Measurements from ENCODE around the gene ZNF597.

DNA sequence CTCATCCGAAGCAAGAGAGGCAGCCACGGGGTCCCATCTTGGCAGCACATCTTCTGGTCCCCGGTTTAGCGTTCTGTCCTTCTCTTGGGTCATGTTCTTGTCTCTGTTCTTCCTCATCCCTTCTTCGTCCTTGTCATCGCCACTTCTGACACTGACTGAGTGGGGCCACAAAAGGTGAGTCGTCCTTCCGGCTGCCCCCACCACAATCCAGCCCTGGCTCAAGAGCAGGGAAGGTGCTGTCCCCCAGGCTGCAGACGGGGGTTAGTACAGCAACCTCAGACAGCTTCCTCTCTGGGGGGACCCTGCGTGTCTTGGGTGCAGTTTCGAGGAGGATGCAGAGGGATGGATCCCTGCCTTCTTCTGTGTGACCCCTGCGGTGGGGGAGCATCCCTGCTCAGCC lies 22.0 kb upstream of the ZNF597 start:
- TF ChIP-seq, protein P1, sequence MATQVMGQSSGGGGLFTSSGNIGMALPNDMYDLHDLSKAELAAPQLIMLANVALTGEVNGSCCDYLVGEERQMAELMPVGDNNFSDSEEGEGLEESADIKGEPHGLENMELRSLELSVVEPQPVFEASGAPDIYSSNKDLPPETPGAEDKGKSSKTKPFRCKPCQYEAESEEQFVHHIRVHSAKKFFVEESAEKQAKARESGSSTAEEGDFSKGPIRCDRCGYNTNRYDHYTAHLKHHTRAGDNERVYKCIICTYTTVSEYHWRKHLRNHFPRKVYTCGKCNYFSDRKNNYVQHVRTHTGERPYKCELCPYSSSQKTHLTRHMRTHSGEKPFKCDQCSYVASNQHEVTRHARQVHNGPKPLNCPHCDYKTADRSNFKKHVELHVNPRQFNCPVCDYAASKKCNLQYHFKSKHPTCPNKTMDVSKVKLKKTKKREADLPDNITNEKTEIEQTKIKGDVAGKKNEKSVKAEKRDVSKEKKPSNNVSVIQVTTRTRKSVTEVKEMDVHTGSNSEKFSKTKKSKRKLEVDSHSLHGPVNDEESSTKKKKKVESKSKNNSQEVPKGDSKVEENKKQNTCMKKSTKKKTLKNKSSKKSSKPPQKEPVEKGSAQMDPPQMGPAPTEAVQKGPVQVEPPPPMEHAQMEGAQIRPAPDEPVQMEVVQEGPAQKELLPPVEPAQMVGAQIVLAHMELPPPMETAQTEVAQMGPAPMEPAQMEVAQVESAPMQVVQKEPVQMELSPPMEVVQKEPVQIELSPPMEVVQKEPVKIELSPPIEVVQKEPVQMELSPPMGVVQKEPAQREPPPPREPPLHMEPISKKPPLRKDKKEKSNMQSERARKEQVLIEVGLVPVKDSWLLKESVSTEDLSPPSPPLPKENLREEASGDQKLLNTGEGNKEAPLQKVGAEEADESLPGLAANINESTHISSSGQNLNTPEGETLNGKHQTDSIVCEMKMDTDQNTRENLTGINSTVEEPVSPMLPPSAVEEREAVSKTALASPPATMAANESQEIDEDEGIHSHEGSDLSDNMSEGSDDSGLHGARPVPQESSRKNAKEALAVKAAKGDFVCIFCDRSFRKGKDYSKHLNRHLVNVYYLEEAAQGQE (IDR thresholded peaks at IDR 0.05; ENCODE audit: low read depth), result no peak
- TF ChIP-seq, protein P2, sequence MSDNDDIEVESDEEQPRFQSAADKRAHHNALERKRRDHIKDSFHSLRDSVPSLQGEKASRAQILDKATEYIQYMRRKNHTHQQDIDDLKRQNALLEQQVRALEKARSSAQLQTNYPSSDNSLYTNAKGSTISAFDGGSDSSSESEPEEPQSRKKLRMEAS (IDR thresholded peaks at IDR 0.05), result no peak
- TF ChIP-seq FOSL1 (IDR thresholded peaks at IDR 0.05; ENCODE audit: low read depth) (no peak), SRF (IDR thresholded peaks at IDR 0.05; ENCODE audit: low read depth) (no peak), EZH2 (IDR thresholded peaks at IDR 0.05) (no peak), POLR2A (IDR thresholded peaks at IDR 0.05; ENCODE audit: borderline replicate concordance, extremely low read depth, insufficient read depth, insufficient read length) (no peak), POLR2AphosphoS5 (IDR thresholded peaks at IDR 0.05; ENCODE audit: low read depth, low read length) (no peak), CEBPB (IDR thresholded peaks at IDR 0.05; ENCODE audit: low read depth) (no peak), EZH2phosphoT487 (IDR thresholded peaks at IDR 0.05; ENCODE audit: borderline replicate concordance) (no peak)
- TF ChIP-seq, protein P3, sequence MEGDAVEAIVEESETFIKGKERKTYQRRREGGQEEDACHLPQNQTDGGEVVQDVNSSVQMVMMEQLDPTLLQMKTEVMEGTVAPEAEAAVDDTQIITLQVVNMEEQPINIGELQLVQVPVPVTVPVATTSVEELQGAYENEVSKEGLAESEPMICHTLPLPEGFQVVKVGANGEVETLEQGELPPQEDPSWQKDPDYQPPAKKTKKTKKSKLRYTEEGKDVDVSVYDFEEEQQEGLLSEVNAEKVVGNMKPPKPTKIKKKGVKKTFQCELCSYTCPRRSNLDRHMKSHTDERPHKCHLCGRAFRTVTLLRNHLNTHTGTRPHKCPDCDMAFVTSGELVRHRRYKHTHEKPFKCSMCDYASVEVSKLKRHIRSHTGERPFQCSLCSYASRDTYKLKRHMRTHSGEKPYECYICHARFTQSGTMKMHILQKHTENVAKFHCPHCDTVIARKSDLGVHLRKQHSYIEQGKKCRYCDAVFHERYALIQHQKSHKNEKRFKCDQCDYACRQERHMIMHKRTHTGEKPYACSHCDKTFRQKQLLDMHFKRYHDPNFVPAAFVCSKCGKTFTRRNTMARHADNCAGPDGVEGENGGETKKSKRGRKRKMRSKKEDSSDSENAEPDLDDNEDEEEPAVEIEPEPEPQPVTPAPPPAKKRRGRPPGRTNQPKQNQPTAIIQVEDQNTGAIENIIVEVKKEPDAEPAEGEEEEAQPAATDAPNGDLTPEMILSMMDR (IDR thresholded peaks at IDR 0.05 in 2 of 3, conservative IDR thresholded peaks at IDR 0.05 in 1 of 3; ENCODE audit: borderline replicate concordance in 1 of 3, insufficient read depth in 1 of 3, low read depth in 2 of 3, low read length in 2 of 3), result no peak
